Medulla oblongata (tissue), 1 donor: ENCODE measurements around the gene PCP4.

Experiments used
- DNase-seq: peaks from one replicate; pipeline ENCODE4 v3.0.0-alpha.2; 2015; ENCODE audit errors: extremely low spot score

The PCP4 gene

GRCh38 chr21:39972471-39972870 lies 105.2 kb downstream of the PCP4 start:
- no peak for DNase-seq

- no peak for DNase-seq
Observed at GRCh38 chr21:39972976-39973770, 105.9 kb downstream of the PCP4 start.

GRCh38 chr21:39976800-39977199 lies 109.6 kb downstream of the PCP4 start:
- DNase-seq: no peak
